OCI-LY1 (cell line): ENCODE measurements around the gene RHBG.

Source experiments
- CTCF ChIP-seq: fragments of 200-600 bp; sonication (generic), shearing (Covaris generic); IDR thresholded peaks from 2 replicates; pipeline ENCODE4 v1.5.1; 2017; ENCODE audit warnings: mild to moderate bottlenecking, antibody characterized with exemption, low read length, moderate library complexity, mixed read lengths
- EZH2 ChIP-seq: fragments of 200-600 bp; sonication (generic), shearing (Covaris generic); IDR thresholded peaks from 2 replicates; pipeline ENCODE4 v1.8.0; 2017; ENCODE audit warnings: borderline replicate concordance, mixed run types, mild to moderate bottlenecking, antibody characterized with exemption, low read length, moderate library complexity, mixed read lengths

GRCh38 chr1:156337052-156337887 lies 31.7 kb upstream of the RHBG start:
- no peak for TF ChIP-seq CTCF
- no peak for TF ChIP-seq EZH2
